DND-41 (cell line): ENCODE measurements around the gene TSPAN3.

ENCODE experiments used
- CTCF ChIP-seq: IDR thresholded peaks from 2 replicates; pipeline ENCODE4 v1.5.1; 2012; ENCODE audit warnings: borderline replicate concordance, low read length, moderate library complexity, mild to moderate bottlenecking; ENCODE audit not compliant: poor library complexity, severe bottlenecking; ENCODE audit errors: extremely low read depth
- EZH2 ChIP-seq: IDR thresholded peaks from 3 replicates; pipeline ENCODE4 v1.6.1; 2012; ENCODE audit warnings: borderline replicate concordance, low read depth, mild to moderate bottlenecking, moderate library complexity, low read length, inconsistent platforms; ENCODE audit not compliant: severe bottlenecking

DNA sequence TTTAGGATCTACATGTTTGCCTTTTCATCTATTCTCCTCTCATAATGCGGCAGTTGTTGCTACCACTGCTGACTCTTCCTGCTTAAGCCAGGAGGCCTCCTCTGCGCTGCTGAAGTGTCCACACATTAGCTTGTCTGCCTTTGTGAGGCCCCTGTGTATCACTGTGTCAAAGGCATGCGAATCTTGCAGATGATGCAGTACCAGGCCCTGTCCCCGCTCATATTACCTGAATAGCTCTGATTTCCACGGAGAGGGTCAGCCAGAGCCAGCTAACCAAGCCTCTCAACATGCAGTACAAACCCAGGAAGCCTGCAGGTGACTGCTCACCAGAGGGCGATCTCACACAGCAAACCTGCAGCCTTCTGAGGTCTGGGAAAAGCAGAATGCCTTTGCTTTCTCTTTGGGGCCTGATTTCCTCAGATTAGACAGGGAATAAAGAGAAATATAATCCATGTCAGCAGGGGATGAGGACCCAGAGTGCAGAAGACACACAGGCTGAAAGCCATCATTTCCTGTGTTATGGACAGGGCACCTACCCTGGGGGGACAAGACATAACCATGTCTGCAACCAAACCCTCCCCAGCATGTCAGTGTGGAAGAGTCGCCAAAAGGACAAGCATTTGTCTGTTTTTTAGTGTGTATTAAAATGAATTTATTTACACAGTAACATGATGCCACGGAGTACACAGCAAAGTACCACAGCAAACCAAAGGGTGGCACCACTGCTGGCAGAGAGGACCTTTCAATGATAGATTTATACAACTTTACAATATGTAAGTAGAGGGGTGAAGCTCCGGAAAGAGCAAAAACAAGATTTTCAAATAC, 36.8 kb upstream of the TSPAN3 start:
- peak; percentile 77 for TF ChIP-seq CTCF
- TF ChIP-seq EZH2 = no peak
